A549 treated with CpdA at 1 μM for 4 hours (cell line): ENCODE results near the gene GGTLC3. TPM values are rescaled to one million over a fixed set of nuclear protein-coding genes. Genes with fewer than 3 reads are reported as not detected.

Source experiments
- total RNA-seq: library from RNA; stranded (reverse); fragments of 200-300 nt; extraction: Qiagen RNA extraction; gene quantifications from 5 replicates; pipeline ENCODE4 v1.2.3, GENCODE V29; 2022; ENCODE audit warnings: low read depth

The GGTLC3 gene
- total RNA-seq: not detected in 5 replicates

DNA sequence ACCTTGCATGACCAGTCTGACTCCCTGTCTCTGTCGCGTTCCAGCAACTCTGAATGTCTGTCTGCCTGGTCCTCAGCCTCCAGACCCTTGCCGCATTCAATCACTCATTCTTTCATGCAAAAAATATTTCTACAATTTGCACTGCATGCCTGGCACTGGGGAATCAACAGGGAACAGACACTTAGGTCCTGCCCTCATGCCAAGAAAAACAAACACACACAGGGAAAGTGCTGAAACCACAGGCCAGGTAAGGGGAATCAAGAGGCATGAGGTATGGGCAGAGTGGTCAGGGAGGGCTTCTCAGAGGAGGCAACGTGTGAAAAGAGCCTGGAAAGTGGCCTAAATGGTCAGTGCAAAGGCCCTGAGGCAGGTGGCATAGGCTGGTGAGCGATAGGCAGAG is at the start of gene GGTLC3:
Gene GGTLC3 (minus strand): TSS at position 101 of the 400 bp plus-strand sequence. CDS start 264 bp downstream, outside the sequence.

DNA sequence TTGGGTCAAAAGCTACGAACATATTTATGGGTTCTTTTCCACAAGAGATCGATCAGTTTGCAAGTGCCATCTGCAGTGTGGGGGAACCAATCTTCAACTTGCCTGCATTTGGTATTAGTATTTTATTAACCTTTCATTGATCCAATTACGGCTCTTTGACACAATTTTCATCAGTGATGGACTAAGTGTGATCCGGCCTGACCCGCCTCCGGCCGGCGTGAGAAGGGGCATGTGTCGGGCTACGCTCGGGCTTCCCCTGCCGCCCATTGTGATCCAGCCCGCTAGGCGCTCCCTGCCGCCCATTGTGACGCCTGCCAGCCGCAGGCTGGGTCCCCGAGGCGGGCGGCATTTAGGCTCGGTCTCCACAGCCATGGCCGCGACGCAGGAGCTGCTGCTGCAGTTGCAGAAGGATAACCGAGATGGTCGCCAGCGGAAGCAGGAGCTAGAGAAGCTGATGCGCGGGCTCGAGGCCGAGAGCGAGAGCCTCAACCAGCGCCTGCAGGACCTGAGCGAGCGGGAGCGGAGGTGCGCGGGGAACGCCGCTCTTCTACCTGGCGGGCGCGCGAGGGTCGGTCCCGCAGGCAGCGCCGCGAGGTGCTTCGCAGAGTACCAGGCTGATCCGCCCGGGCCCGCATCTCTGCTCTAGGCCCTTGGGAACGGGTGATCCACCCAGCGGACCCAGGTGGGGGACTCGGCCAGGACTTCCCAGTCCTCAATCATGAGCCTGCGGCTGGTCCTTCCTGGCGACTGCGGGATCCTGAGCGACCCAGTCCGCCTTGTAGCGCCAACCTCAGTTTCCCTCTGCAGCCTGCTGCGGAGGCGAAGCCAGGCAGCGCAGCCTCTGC is 10.0 kb upstream of the GGTLC3 start, which contains the start of gene TMEM191B:
Gene TMEM191B (plus strand): TSS at position 51 of the 845 bp plus-strand sequence. CDS start 179 bp downstream, at position 230.

Other genes starting within 250 kb of the GGTLC3 start
- gene TMEM191B, start 9.6 kb upstream of the GGTLC3 start, total RNA-seq: 0.26 to 1.2 TPM (median 0.79 TPM) in 4 of 5 replicates, not detected in the other
- gene RIMBP3, start 93.8 kb upstream of the GGTLC3 start, total RNA-seq: 1.0 to 1.8 TPM (median 1.2 TPM) in 5 replicates